Neuronal stem cell (in vitro differentiated cells): ENCODE results near the gene COL6A1.

ENCODE experiments used
- DNase-seq: peaks from one replicate; pipeline ENCODE4 v3.0.0-alpha.2; 2013; ENCODE audit warnings: low spot score
- H2AFZ ChIP-seq: one replicate; pipeline ENCODE4 v1.6.1; 2013; ENCODE audit warnings: mild to moderate bottlenecking, low read length, inconsistent platforms
- H2AK5ac ChIP-seq: 2 replicates; pipeline ENCODE4 v1.6.1; 2013; ENCODE audit warnings: low read depth, mild to moderate bottlenecking, inconsistent platforms, low read length, moderate library complexity, mixed read lengths
- H2BK120ac ChIP-seq: 2 replicates; pipeline ENCODE4 v1.6.1; 2013; ENCODE audit warnings: low read depth, mild to moderate bottlenecking, inconsistent platforms, low read length, moderate library complexity, mixed read lengths
- H2BK12ac ChIP-seq: one replicate; pipeline ENCODE4 v1.6.1; 2013; ENCODE audit warnings: low read length, inconsistent platforms
- H2BK15ac ChIP-seq: 2 replicates; pipeline ENCODE4 v1.6.1; 2013; ENCODE audit warnings: mild to moderate bottlenecking, low read length, inconsistent platforms, mixed read lengths
- H2BK5ac ChIP-seq: one replicate; pipeline ENCODE4 v1.6.1; 2013; ENCODE audit warnings: inconsistent platforms, mild to moderate bottlenecking, low read length, moderate library complexity
- H3K14ac ChIP-seq: one replicate; pipeline ENCODE4 v1.6.1; 2013; ENCODE audit warnings: low read length, inconsistent platforms
- H3K18ac ChIP-seq: 2 replicates; pipeline ENCODE4 v1.6.1; 2013; ENCODE audit warnings: low read length, inconsistent platforms
- H3K23ac ChIP-seq: 2 replicates; pipeline ENCODE4 v1.6.1; 2013; ENCODE audit warnings: low read depth, mild to moderate bottlenecking, mixed read lengths, low read length, inconsistent platforms; ENCODE audit not compliant: poor library complexity
- H3K27ac ChIP-seq: replicated peaks from 3 replicates; pipeline ENCODE4 v1.5.1; 2013; ENCODE audit warnings: low read length, inconsistent platforms
- H3K27me3 ChIP-seq, 3 experiments: 2 replicates each; pipeline ENCODE4 v1.6.1; 2013; ENCODE audit warnings: low read length in 3 of 3, mild to moderate bottlenecking in 2 of 3, inconsistent platforms in 1 of 3, low read depth in 1 of 3, mixed read lengths in 1 of 3, moderate library complexity in 1 of 3; ENCODE audit not compliant: control insufficient read depth in 3 of 3, insufficient read depth in 3 of 3
- H3K36me3 ChIP-seq, 2 donors: replicated peaks in 1 of 2; 2 replicates each; pipeline ENCODE4 v1.6.1; 2013; ENCODE audit warnings: low read length in 2 of 2; ENCODE audit not compliant: control insufficient read depth in 2 of 2, insufficient read depth in 2 of 2
- H3K4ac ChIP-seq: 2 replicates; pipeline ENCODE4 v1.6.1; 2013; ENCODE audit warnings: inconsistent platforms, mild to moderate bottlenecking, low read length, moderate library complexity
- H3K4me1 ChIP-seq, 2 donors: 1 replicate in 1 of 2; 2 replicates in 1 of 2; pipeline ENCODE4 v1.6.1; 2013; ENCODE audit warnings: low read length in 2 of 2, low read depth in 1 of 2; ENCODE audit not compliant: control insufficient read depth in 2 of 2, insufficient read depth in 1 of 2
- H3K4me2 ChIP-seq: one replicate; pipeline ENCODE4 v1.6.1; 2013; ENCODE audit warnings: mild to moderate bottlenecking, low read length, inconsistent platforms; ENCODE audit not compliant: insufficient read depth, poor library complexity, severe bottlenecking
- H3K4me3 ChIP-seq, 2 donors: 2 replicates each; pipeline ENCODE4 v1.5.1; 2013; ENCODE audit warnings: low read length in 2 of 2, mild to moderate bottlenecking in 2 of 2, inconsistent platforms in 1 of 2, moderate library complexity in 1 of 2
- H3K79me1 ChIP-seq: one replicate; pipeline ENCODE4 v1.6.1; 2013; ENCODE audit warnings: low read depth, mild to moderate bottlenecking, inconsistent platforms, low read length, moderate library complexity
- H3K9ac ChIP-seq: one replicate; pipeline ENCODE4 v1.6.1; 2013; ENCODE audit warnings: mild to moderate bottlenecking, low read depth, low read length, inconsistent platforms; ENCODE audit not compliant: poor library complexity
- H3K9me3 ChIP-seq, 2 donors: replicated peaks in 1 of 2; 2 replicates each; pipeline versions ENCODE3 to v1.6.1; 2013; ENCODE audit warnings: low read length in 2 of 2, mild to moderate bottlenecking in 2 of 2, inconsistent platforms in 1 of 2, low read depth in 1 of 2, mixed read lengths in 1 of 2, moderate library complexity in 1 of 2; ENCODE audit not compliant: control insufficient read depth in 2 of 2, insufficient read depth in 1 of 2
- H4K8ac ChIP-seq: one replicate; pipeline ENCODE4 v1.6.1; 2013; ENCODE audit warnings: low read depth, mild to moderate bottlenecking, inconsistent platforms, low read length, moderate library complexity
- H4K91ac ChIP-seq: one replicate; pipeline ENCODE4 v1.6.1; 2013; ENCODE audit warnings: low read length, low read depth, mild to moderate bottlenecking, inconsistent platforms; ENCODE audit not compliant: poor library complexity
- WGBS, 2 donors: extraction: QIAGEN DNeasy Blood & Tissue Kit; methylation state at CpG; one replicate each; pipeline ENCODE4 v1.1.7; 2013; ENCODE audit warnings: missing lambda C conversion rate in 2 of 2, mixed read lengths in 1 of 2; ENCODE audit not compliant: insufficient read length in 2 of 2, insufficient replicate concordance in 1 of 2; ENCODE audit errors: extremely low coverage in 2 of 2; 5-methylcytosine and 5-hydroxymethylcytosine counted together

Gene COL6A1

GRCh38 chr21:45938811-45939520 lies 42.6 kb upstream of the COL6A1 start:
- Histone ChIP-seq H3K4ac (no peak overlapping the region), H2BK5ac (no peak overlapping the region), H4K8ac (no peak overlapping the region), H3K27ac (no peak overlapping the region), H2AK5ac (peak overlapping the region; percentile 25), H3K4me3 (no peak overlapping the region), H3K18ac (no peak overlapping the region), H3K23ac (peak overlapping the region; percentile 35), H2BK15ac (peak overlapping the region; percentile 20), H3K9me3 (peaks cover 0 to 42% of the 10 kb centered on the region in 2 donors), H3K79me1 (peaks cover 2% of the 10 kb centered on the region), H3K36me3 (no peaks in the 10 kb centered on the region), H4K91ac (no peak overlapping the region), H3K14ac (no peak overlapping the region), H3K4me1 (no peaks in the 10 kb centered on the region), H3K4me2 (no peak overlapping the region), H3K9ac (peak overlapping the region; percentile 55), H2BK120ac (no peak overlapping the region), H2AFZ (no peak overlapping the region), H2BK12ac (no peak overlapping the region), H3K27me3 (peaks cover 0 to 27% (median 0%) of the 10 kb centered on the region in 3 experiments)
- WGBS, 2 donors: no CpG with 5 or more reads among the region's 17 CpGs
- DNase-seq: no peak

GRCh38 chr21:45939521-45940045 lies 42.0 kb upstream of the COL6A1 start:
- Histone ChIP-seq H3K4me1 (no peaks in the 10 kb centered on the region), H2AK5ac (peak overlapping the region; percentile 25), H2BK15ac (peak overlapping the region; percentile 20), H3K18ac (no peak overlapping the region), H4K91ac (no peak overlapping the region), H2BK5ac (no peak overlapping the region), H2BK120ac (no peak overlapping the region), H4K8ac (no peak overlapping the region), H2BK12ac (no peak overlapping the region), H3K23ac (peak overlapping the region; percentile 35), H3K79me1 (peaks cover 3% of the 10 kb centered on the region), H3K27me3 (peaks cover 0 to 22% (median 0%) of the 10 kb centered on the region in 3 experiments), H3K4me2 (no peak overlapping the region), H3K14ac (no peak overlapping the region), H3K36me3 (no peaks in the 10 kb centered on the region), H2AFZ (no peak overlapping the region), H3K9me3 (peaks cover 0 to 38% of the 10 kb centered on the region in 2 donors), H3K4ac (no peak overlapping the region), H3K4me3 (no peak overlapping the region), H3K27ac (no peak overlapping the region), H3K9ac (no peak overlapping the region)
- DNase-seq: no peak
- no CpG with 5 or more reads among the region's 15 CpGs for WGBS, 2 donors

GRCh38 chr21:45940091-45940490 lies 41.5 kb upstream of the COL6A1 start:
- peak overlapping the region; percentile 67 for H3K14ac ChIP-seq
- H2BK120ac ChIP-seq: no peak overlapping the region
- H2BK5ac ChIP-seq: peak overlapping the region; percentile 73
- H3K27ac ChIP-seq: no peak overlapping the region
- H3K9me3 ChIP-seq: peaks cover 0 to 33% of the 10 kb centered on the region in 2 donors
- H3K27me3 ChIP-seq: peaks cover 0 to 16% (median 0%) of the 10 kb centered on the region in 3 experiments
- no peak overlapping the region for H4K8ac ChIP-seq
- H3K4me1 ChIP-seq: no peaks in the 10 kb centered on the region
- H3K18ac ChIP-seq: no peak overlapping the region
- no peak overlapping the region for H3K4ac ChIP-seq
- no peak overlapping the region for H2BK12ac ChIP-seq
- peaks cover 3% of the 10 kb centered on the region for H3K79me1 ChIP-seq
- H3K9ac ChIP-seq: peak overlapping the region; percentile 68
- H2BK15ac ChIP-seq: no peak overlapping the region
- WGBS, 2 donors: no CpG with 5 or more reads among the region's 20 CpGs
- no peak overlapping the region for H3K4me2 ChIP-seq
- no peak for DNase-seq
- no peak overlapping the region for H3K4me3 ChIP-seq
- H3K36me3 ChIP-seq: no peaks in the 10 kb centered on the region
- H2AK5ac ChIP-seq: peak overlapping the region; percentile 54
- peak overlapping the region; percentile 31 for H3K23ac ChIP-seq
- H2AFZ ChIP-seq: no peak overlapping the region
- no peak overlapping the region for H4K91ac ChIP-seq

- H3K79me1 ChIP-seq: peaks cover 4% of the 10 kb centered on the region
- H3K9ac ChIP-seq: peak overlapping the region; percentile 44
- no peaks in the 10 kb centered on the region for H3K36me3 ChIP-seq
- H3K9me3 ChIP-seq: peaks cover 0 to 26% of the 10 kb centered on the region in 2 donors
- peak overlapping the region; percentile 71 for H3K14ac ChIP-seq
- peak overlapping the region; percentile 68 for H2AK5ac ChIP-seq
- H2BK120ac ChIP-seq: no peak overlapping the region
- no CpG with 5 or more reads among the region's 23 CpGs for WGBS, 2 donors
- peaks cover 0 to 13% (median 0%) of the 10 kb centered on the region in 3 experiments for H3K27me3 ChIP-seq
- H3K27ac ChIP-seq: no peak overlapping the region
- peak overlapping the region; percentile 73 for H3K23ac ChIP-seq
- no peak for DNase-seq
- no peak overlapping the region for H3K4ac ChIP-seq
- H2BK5ac ChIP-seq: peak overlapping the region; percentile 73
- H3K4me3 ChIP-seq: no peak overlapping the region
- no peaks in the 10 kb centered on the region for H3K4me1 ChIP-seq
- H4K8ac ChIP-seq: peak overlapping the region; percentile 92
- H4K91ac ChIP-seq: no peak overlapping the region
- H2BK15ac ChIP-seq: no peak overlapping the region
- no peak overlapping the region for H2AFZ ChIP-seq
- H2BK12ac ChIP-seq: peak overlapping the region; percentile 22
- H3K18ac ChIP-seq: no peak overlapping the region
- no peak overlapping the region for H3K4me2 ChIP-seq
These were observed 40.8 kb upstream of the COL6A1 start for GRCh38 chr21:45940621-45941337.
